H9 (cell line): Measurements from ENCODE around the gene CDH19. TPM values are rescaled to one million over a fixed set of nuclear protein-coding genes. Genes with fewer than 3 reads are reported as not detected.

ENCODE experiments used
- DNase-seq: peaks from one replicate; pipeline ENCODE4 v3.0.0-alpha.2; 2017
- H2AFZ ChIP-seq: one replicate; pipeline ENCODE4 v1.6.1; 2013; ENCODE audit warnings: mild to moderate bottlenecking, low read length, control low read depth, moderate library complexity
- H2AK5ac ChIP-seq: 2 replicates; pipeline ENCODE4 v1.6.1; 2013; ENCODE audit warnings: low read length, control low read depth, mixed read lengths; ENCODE audit not compliant: insufficient read length
- H2BK120ac ChIP-seq: one replicate; pipeline ENCODE4 v1.6.1; 2013; ENCODE audit warnings: low read depth, mild to moderate bottlenecking, low read length, control low read depth, inconsistent platforms; ENCODE audit not compliant: poor library complexity, severe bottlenecking
- H2BK12ac ChIP-seq: 2 replicates; pipeline ENCODE4 v1.6.1; 2013; ENCODE audit warnings: low read length, control low read depth, mixed read lengths, low read depth; ENCODE audit not compliant: insufficient read length
- H2BK15ac ChIP-seq: 2 replicates; pipeline ENCODE4 v1.6.1; 2013; ENCODE audit warnings: low read depth, low read length, control low read depth
- H2BK20ac ChIP-seq: one replicate; pipeline ENCODE4 v1.6.1; 2013; ENCODE audit warnings: low read depth, mild to moderate bottlenecking, low read length, control low read depth, inconsistent platforms; ENCODE audit not compliant: poor library complexity, severe bottlenecking
- H2BK5ac ChIP-seq: 2 replicates; pipeline ENCODE4 v1.6.1; 2013; ENCODE audit warnings: low read length, control low read depth, mixed read lengths; ENCODE audit not compliant: insufficient read length
- H3K14ac ChIP-seq: 2 replicates; pipeline ENCODE4 v1.6.1; 2013; ENCODE audit warnings: low read length, control low read depth; ENCODE audit not compliant: insufficient read depth
- H3K18ac ChIP-seq: 2 replicates; pipeline ENCODE4 v1.6.1; 2013; ENCODE audit warnings: low read depth, mild to moderate bottlenecking, mixed read lengths, low read length, control low read depth; ENCODE audit not compliant: insufficient read length
- H3K23ac ChIP-seq: 2 replicates; pipeline ENCODE4 v1.6.1; 2013; ENCODE audit warnings: low read length, control low read depth, mixed read lengths, low read depth; ENCODE audit not compliant: insufficient read length
- H3K23me2 ChIP-seq: 2 replicates; pipeline ENCODE4 v1.6.1; 2013; ENCODE audit warnings: low read depth, mild to moderate bottlenecking, mixed read lengths, low read length, control low read depth; ENCODE audit not compliant: insufficient read length, poor library complexity, severe bottlenecking
- H3K27ac ChIP-seq: 2 replicates; pipeline ENCODE4 v1.5.1; 2013; ENCODE audit warnings: low read length, control low read depth, mixed read lengths, low read depth; ENCODE audit not compliant: insufficient read length
- H3K27me3 ChIP-seq: 2 replicates; pipeline ENCODE4 v1.6.1; 2013; ENCODE audit warnings: low read length, control low read depth, inconsistent platforms; ENCODE audit not compliant: insufficient read depth
- H3K4ac ChIP-seq: 2 replicates; pipeline ENCODE4 v1.6.1; 2013; ENCODE audit warnings: low read depth, mild to moderate bottlenecking, control low read depth, inconsistent platforms, low read length, moderate library complexity
- H3K4me1 ChIP-seq: 2 replicates; pipeline ENCODE4 v1.6.1; 2013; ENCODE audit warnings: low read length, control low read depth, inconsistent platforms; ENCODE audit not compliant: insufficient read depth
- H3K4me2 ChIP-seq: 2 replicates; pipeline ENCODE4 v1.6.1; 2013; ENCODE audit warnings: low read length, control low read depth, mixed read lengths; ENCODE audit not compliant: insufficient read length, insufficient read depth
- H3K56ac ChIP-seq: 2 replicates; pipeline ENCODE4 v1.6.1; 2013; ENCODE audit warnings: low read depth, mild to moderate bottlenecking, mixed read lengths, low read length, control low read depth; ENCODE audit not compliant: insufficient read length
- H3K79me1 ChIP-seq: 2 replicates; pipeline ENCODE4 v1.6.1; 2013; ENCODE audit warnings: low read depth, mild to moderate bottlenecking, moderate library complexity, low read length, control low read depth, inconsistent platforms; ENCODE audit not compliant: insufficient read depth, poor library complexity, severe bottlenecking
- H3K79me2 ChIP-seq: 2 replicates; pipeline ENCODE4 v1.6.1; 2013; ENCODE audit warnings: low read length, control low read depth, inconsistent platforms; ENCODE audit not compliant: insufficient read depth
- H3K9ac ChIP-seq: 2 replicates; pipeline ENCODE4 v1.6.1; 2013; ENCODE audit warnings: low read length, control low read depth, mixed read lengths; ENCODE audit not compliant: insufficient read length; ENCODE audit errors: extremely low read depth
- H3K9me3 ChIP-seq: one replicate; pipeline ENCODE4 v1.6.1; 2013; ENCODE audit warnings: low read depth, low read length, inconsistent platforms; ENCODE audit not compliant: control insufficient read depth
- H3T11ph ChIP-seq: one replicate; pipeline ENCODE4 v1.6.1; 2013; ENCODE audit warnings: mild to moderate bottlenecking, low read length, control low read depth, inconsistent platforms
- H4K20me1 ChIP-seq: one replicate; pipeline ENCODE4 v1.6.1; 2013; ENCODE audit not compliant: control insufficient read depth, insufficient read length, insufficient read depth
- H4K5ac ChIP-seq: 2 replicates; pipeline ENCODE4 v1.6.1; 2013; ENCODE audit warnings: low read depth, mild to moderate bottlenecking, mixed read lengths, low read length, control low read depth; ENCODE audit not compliant: insufficient read length
- H4K8ac ChIP-seq: replicated peaks from 2 replicates; pipeline ENCODE4 v1.6.1; 2013; ENCODE audit warnings: low read length, control low read depth, mixed read lengths, low read depth; ENCODE audit not compliant: insufficient read length
- H4K91ac ChIP-seq: 2 replicates; pipeline ENCODE4 v1.6.1; 2013; ENCODE audit warnings: low read depth, mild to moderate bottlenecking, moderate library complexity, mixed read lengths, low read length, control low read depth; ENCODE audit not compliant: insufficient read length
- H3K27ac Mint-ChIP-seq, 3 experiments: 2 replicates in 2 of 3; 3 replicates in 1 of 3; pipeline ENCODE4 v1.8.0; 2020 to 2021; ENCODE audit warnings: mixed read lengths in 3 of 3, mild to moderate bottlenecking in 1 of 3, moderate library complexity in 1 of 3
- H3K27me3 Mint-ChIP-seq: 2 replicates; pipeline ENCODE4 v1.8.0; 2021; ENCODE audit warnings: low read depth, mild to moderate bottlenecking, moderate library complexity, mixed read lengths
- H3K36me3 Mint-ChIP-seq, 3 experiments: 2 replicates in 2 of 3; 3 replicates in 1 of 3; pipeline ENCODE4 v1.8.0; 2020 to 2021; ENCODE audit warnings: low read depth in 3 of 3, mixed read lengths in 3 of 3; ENCODE audit not compliant: insufficient read depth in 1 of 3
- H3K4me1 Mint-ChIP-seq, 2 experiments: 2 replicates each; pipeline ENCODE4 v1.8.0; 2020; ENCODE audit warnings: mixed read lengths in 2 of 2
- H3K4me3 Mint-ChIP-seq, 2 experiments: 2 replicates in 1 of 2; 3 replicates in 1 of 2; pipeline ENCODE4 v1.8.0; 2020 to 2021; ENCODE audit warnings: mild to moderate bottlenecking in 2 of 2, mixed read lengths in 2 of 2, moderate library complexity in 1 of 2
- H3K9me3 Mint-ChIP-seq, 2 experiments: 2 replicates in 1 of 2; 3 replicates in 1 of 2; pipeline ENCODE4 v1.8.0; 2020; ENCODE audit warnings: mild to moderate bottlenecking in 2 of 2, mixed read lengths in 2 of 2, moderate library complexity in 1 of 2
- WGBS: extraction: QIAGEN DNeasy Blood & Tissue Kit; methylation state at CpG from one replicate; pipeline ENCODE4 v1.1.7; 2013; ENCODE audit warnings: missing lambda C conversion rate, low lambda C conversion rate, mixed read lengths; ENCODE audit not compliant: insufficient read length; ENCODE audit errors: extremely low coverage; 5-methylcytosine and 5-hydroxymethylcytosine counted together
- total RNA-seq: library from RNA; stranded (reverse); gene quantifications from 2 replicates; pipeline ENCODE4 v1.2.1, GENCODE V29; 2021
- TF ChIP-seq, protein P1 (sequence below): fragments of 200-600 bp; sonication (generic); conservative IDR thresholded peaks from 3 replicates; pipeline ENCODE4 v1.8.0; 2021; ENCODE audit warnings: antibody characterized with exemption, mild to moderate bottlenecking

Gene CDH19
- total RNA-seq, 1 experiment from 2014 or later = not detected

DNA sequence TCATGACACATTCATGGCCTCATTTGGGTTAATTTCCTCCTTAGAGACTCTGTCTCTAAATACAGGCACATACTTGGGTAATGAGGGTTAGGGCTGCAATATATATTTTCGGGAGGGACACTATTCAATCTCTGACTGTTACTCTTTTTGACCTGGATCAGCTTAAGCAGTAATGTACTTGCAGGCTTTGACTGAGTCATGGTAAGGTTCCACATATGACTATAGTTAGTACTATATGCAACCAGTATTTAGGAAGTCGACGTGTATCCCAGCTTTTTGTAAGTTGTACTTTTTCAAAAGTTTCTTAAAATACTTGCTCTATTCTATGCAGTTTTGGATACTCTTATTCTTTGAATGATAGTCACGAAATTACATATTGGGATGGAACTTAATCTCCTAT, 37.2 kb upstream of the CDH19 start:
- no peak overlapping the region for H2BK15ac ChIP-seq
- H3K4me2 ChIP-seq = no peak overlapping the region
- no peaks in the 10 kb centered on the region for H3K27me3 ChIP-seq
- no peak overlapping the region for H2BK5ac ChIP-seq
- no peak overlapping the region for H3T11ph ChIP-seq
- H3K9me3 Mint-ChIP-seq = no peaks in the 10 kb centered on the region; a peak in 1 of 5 replicates
- peaks cover 12 to 13% of the 10 kb centered on the region in 2 experiments for H3K4me1 Mint-ChIP-seq
- no peak overlapping the region for H2BK120ac ChIP-seq
- WGBS = no CpG with 5 or more reads among the region's 4 CpGs
- no peak overlapping the region for H4K5ac ChIP-seq
- H3K4me3 Mint-ChIP-seq = no peak overlapping the region
- H3K56ac ChIP-seq = no peak overlapping the region
- H3K23me2 ChIP-seq = no peaks in the 10 kb centered on the region
- H2BK20ac ChIP-seq = no peak overlapping the region
- no peak overlapping the region for H4K8ac ChIP-seq
- no peak overlapping the region for H3K9ac ChIP-seq
- no peaks in the 10 kb centered on the region for H3K9me3 ChIP-seq
- no peaks in the 10 kb centered on the region for H3K79me1 ChIP-seq
- H3K79me2 ChIP-seq = no peaks in the 10 kb centered on the region
- no peaks in the 10 kb centered on the region for H3K27me3 Mint-ChIP-seq
- no peak overlapping the region for H3K14ac ChIP-seq
- H3K36me3 Mint-ChIP-seq = no peaks in the 10 kb centered on the region
- TF ChIP-seq, protein P1, sequence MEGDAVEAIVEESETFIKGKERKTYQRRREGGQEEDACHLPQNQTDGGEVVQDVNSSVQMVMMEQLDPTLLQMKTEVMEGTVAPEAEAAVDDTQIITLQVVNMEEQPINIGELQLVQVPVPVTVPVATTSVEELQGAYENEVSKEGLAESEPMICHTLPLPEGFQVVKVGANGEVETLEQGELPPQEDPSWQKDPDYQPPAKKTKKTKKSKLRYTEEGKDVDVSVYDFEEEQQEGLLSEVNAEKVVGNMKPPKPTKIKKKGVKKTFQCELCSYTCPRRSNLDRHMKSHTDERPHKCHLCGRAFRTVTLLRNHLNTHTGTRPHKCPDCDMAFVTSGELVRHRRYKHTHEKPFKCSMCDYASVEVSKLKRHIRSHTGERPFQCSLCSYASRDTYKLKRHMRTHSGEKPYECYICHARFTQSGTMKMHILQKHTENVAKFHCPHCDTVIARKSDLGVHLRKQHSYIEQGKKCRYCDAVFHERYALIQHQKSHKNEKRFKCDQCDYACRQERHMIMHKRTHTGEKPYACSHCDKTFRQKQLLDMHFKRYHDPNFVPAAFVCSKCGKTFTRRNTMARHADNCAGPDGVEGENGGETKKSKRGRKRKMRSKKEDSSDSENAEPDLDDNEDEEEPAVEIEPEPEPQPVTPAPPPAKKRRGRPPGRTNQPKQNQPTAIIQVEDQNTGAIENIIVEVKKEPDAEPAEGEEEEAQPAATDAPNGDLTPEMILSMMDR = no peak
- no peak overlapping the region for H4K91ac ChIP-seq
- H3K18ac ChIP-seq = no peak overlapping the region
- H3K4ac ChIP-seq = no peak overlapping the region
- H2AFZ ChIP-seq = no peak overlapping the region
- H3K4me1 ChIP-seq = no peaks in the 10 kb centered on the region; the same call in 1 of the 2 replicates
- H2BK12ac ChIP-seq = no peak overlapping the region
- no peak overlapping the region for H3K23ac ChIP-seq
- H4K20me1 ChIP-seq = no peaks in the 10 kb centered on the region
- DNase-seq = no peak
- H3K27ac ChIP-seq = no peak overlapping the region
- no peak overlapping the region for H2AK5ac ChIP-seq
- no peak overlapping the region for H3K27ac Mint-ChIP-seq
